T-cell (primary cell): ENCODE results near the gene UVSSA. TPM values are rescaled to one million over a fixed set of nuclear protein-coding genes. Genes with fewer than 3 reads are reported as not detected.
"Not testable (repeated sequence)": the region's sequence is repeated elsewhere in the genome, so short reads cannot be mapped to it uniquely, and the experiment has no call there.

Experiments
- ATAC-seq, 4 experiments: fragments of 200-7000 bp in 3 of 4; fragments of 150-1000 bp in 1 of 4; cut with Tn5 transposase; replicated peaks in 1 of 4; 1 replicate in 3 of 4; 2 replicates in 1 of 4; pipeline ENCODE4 v1.10.0; 2021; ENCODE audit warnings: moderate library complexity in 3 of 4, mild to moderate bottlenecking in 2 of 4, moderate number of reproducible peaks in 1 of 4
- CTCF ChIA-PET, 2 donors: fragments of 300-600 bp; sonication (Branson Sonifier 250); formaldehyde crosslinking; loops; one replicate each; lab custom pipeline; 2022; ENCODE audit warnings: antibody characterized with exemption in 2 of 2; lab: Charles Lee
- POLR2A ChIA-PET, 2 donors: fragments of 300-600 bp; sonication (Branson Sonifier 250); formaldehyde crosslinking; loops; one replicate each; lab custom pipeline; 2022; ENCODE audit warnings: antibody characterized with exemption in 2 of 2; lab: Charles Lee
- DNase-seq, 35 experiments: peaks; one replicate each; pipeline versions ENCODE4 v3.0.0 to v3.0.0-alpha.2; 2013 to 2023
- H3K27ac ChIP-seq: one replicate; pipeline ENCODE4 v1.5.1; 2013; ENCODE audit warnings: low read length
- H3K27me3 ChIP-seq, 2 experiments: replicated peaks in 1 of 2; 1 replicate in 1 of 2; 2 replicates in 1 of 2; pipeline versions ENCODE4 v1.6.1 to v1.7.0; 2013; ENCODE audit warnings: low read length in 1 of 2, mixed read lengths in 1 of 2; ENCODE audit not compliant: control insufficient read depth in 2 of 2, insufficient read depth in 2 of 2; ENCODE audit errors: extremely low read depth in 1 of 2
- H3K36me3 ChIP-seq, 2 donors: 1 replicate in 1 of 2; 2 replicates in 1 of 2; pipeline versions ENCODE4 v1.6.1 to v1.7.0; 2013; ENCODE audit warnings: low read length in 1 of 2; ENCODE audit not compliant: control insufficient read depth in 2 of 2, insufficient read depth in 1 of 2; ENCODE audit errors: extremely low read depth in 1 of 2
- H3K4me1 ChIP-seq, 2 experiments: 1 replicate in 1 of 2; 2 replicates in 1 of 2; pipeline versions ENCODE4 v1.6.1 to v1.7.0; 2013; ENCODE audit warnings: low read length in 2 of 2, mixed read lengths in 1 of 2; ENCODE audit not compliant: insufficient read depth in 2 of 2, control insufficient read depth in 1 of 2; ENCODE audit errors: extremely low read depth in 1 of 2
- H3K4me3 ChIP-seq, 2 donors: 1 replicate in 1 of 2; 2 replicates in 1 of 2; pipeline versions ENCODE4 v1.5.1 to v1.7.0; 2013; ENCODE audit warnings: mild to moderate bottlenecking in 2 of 2, low read length in 1 of 2, moderate library complexity in 1 of 2; ENCODE audit not compliant: control insufficient read depth in 1 of 2; ENCODE audit errors: extremely low read depth in 1 of 2
- H3K9me3 ChIP-seq: 2 replicates; pipeline ENCODE4 v1.7.0; 2013
- H3K27ac Mint-ChIP-seq, 2 donors: one replicate each; pipeline ENCODE4 v1.8.0; 2020 to 2021; ENCODE audit warnings: mild to moderate bottlenecking in 2 of 2, mixed read lengths in 2 of 2
- H3K27me3 Mint-ChIP-seq, 2 donors: one replicate each; pipeline ENCODE4 v1.8.0; 2021 to 2022; ENCODE audit warnings: mixed read lengths in 2 of 2
- H3K36me3 Mint-ChIP-seq: one replicate; pipeline ENCODE4 v1.8.0; 2021; ENCODE audit warnings: mixed read lengths
- H3K4me1 Mint-ChIP-seq, 3 donors: one replicate each; pipeline ENCODE4 v1.8.0; 2020 to 2022; ENCODE audit warnings: mixed read lengths in 3 of 3, mild to moderate bottlenecking in 1 of 3
- H3K4me3 Mint-ChIP-seq, 3 donors: one replicate each; pipeline ENCODE4 v1.8.0; 2020 to 2022; ENCODE audit warnings: mild to moderate bottlenecking in 3 of 3, mixed read lengths in 3 of 3, moderate library complexity in 3 of 3
- H3K9me3 Mint-ChIP-seq, 3 donors: one replicate each; pipeline ENCODE4 v1.8.0; 2020 to 2022; ENCODE audit warnings: mixed read lengths in 3 of 3
- WGBS: methylation state at CpG from one replicate; pipeline ENCODE4 v1.1.5; 2013; ENCODE audit warnings: missing lambda C conversion rate; ENCODE audit not compliant: insufficient coverage; 5-methylcytosine and 5-hydroxymethylcytosine counted together
- total RNA-seq, 35 experiments: library from RNA in 6 of 35; stranded (reverse) in 6 of 35; fragments of 120-200 nt in 1 of 35; gene quantifications; one replicate each; pipeline versions ENCODE4 v1.2.1 to v1.2.4 and lab custom pipeline; 2013 to 2026

The UVSSA gene
- total RNA-seq, 5 donors from 2014 or later (not counting 1 experiment from before 2014, with no cell fraction given) = 39.9 to 53.7 (median 42.7) TPM

DNA sequence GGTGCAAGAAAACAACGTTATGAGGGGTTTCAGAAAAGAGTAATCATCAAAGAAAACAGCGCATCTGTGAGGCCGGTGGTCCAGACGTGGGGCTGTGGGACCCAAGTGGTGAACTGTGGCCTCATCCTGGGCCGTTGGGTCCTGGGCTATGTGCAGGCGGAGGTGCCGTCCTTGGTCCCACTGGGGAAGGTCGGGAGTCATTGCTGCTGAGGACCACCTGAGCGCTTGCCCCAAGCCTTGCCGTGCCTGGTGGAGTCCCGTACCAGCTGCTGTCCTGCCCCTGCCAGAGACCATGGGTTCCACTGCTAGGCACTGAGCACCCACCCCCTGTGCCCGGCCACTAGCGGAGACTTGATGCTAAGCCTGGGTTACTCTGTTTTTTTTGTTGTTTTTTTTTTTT lies 25.5 kb upstream of the UVSSA start:
- DNase-seq (no peak), ATAC-seq (no peak)
- peaks cover 6 to 10% (median 10%) of the 10 kb centered on the region in 3 donors for H3K4me1 Mint-ChIP-seq
- Histone ChIP-seq H3K4me3 (no peak overlapping the region), H3K27me3 (no peaks in the 10 kb centered on the region), H3K27ac (no peak overlapping the region), H3K4me1 (peaks cover 2 to 8% of the 10 kb centered on the region in 2 experiments), H3K36me3 (peaks cover 20 to 59% of the 10 kb centered on the region in 2 donors), H3K9me3 (no peaks in the 10 kb centered on the region)
- CTCF ChIA-PET = no interaction called here
- H3K27ac Mint-ChIP-seq = no peak overlapping the region
- no peaks in the 10 kb centered on the region for H3K9me3 Mint-ChIP-seq
- POLR2A ChIA-PET = no interaction called here
- H3K27me3 Mint-ChIP-seq = no peaks in the 10 kb centered on the region
- H3K4me3 Mint-ChIP-seq = no peak overlapping the region
- H3K36me3 Mint-ChIP-seq = peaks cover 27% of the 10 kb centered on the region
- 94% methylated on average over 11 of the region's 13 CpGs for WGBS

- H3K4me1 ChIP-seq = peaks cover 0 to 7% of the 10 kb centered on the region in 2 experiments
- ChIA-PET POLR2A (no interaction called here), CTCF (no interaction called here)
- ATAC-seq (no peak), DNase-seq (no peak)
- WGBS = 93% methylated on average over 14 of the region's 18 CpGs
- H3K9me3 ChIP-seq = no peaks in the 10 kb centered on the region
- peaks cover 20 to 59% of the 10 kb centered on the region in 2 donors for H3K36me3 ChIP-seq
- H3K27me3 Mint-ChIP-seq = no peaks in the 10 kb centered on the region
- no peaks in the 10 kb centered on the region for H3K9me3 Mint-ChIP-seq
- peaks cover 6 to 10% (median 9%) of the 10 kb centered on the region in 3 donors for H3K4me1 Mint-ChIP-seq
- no peaks in the 10 kb centered on the region for H3K27me3 ChIP-seq
- H3K4me3 Mint-ChIP-seq = no peak overlapping the region
- H3K36me3 Mint-ChIP-seq = peaks cover 27% of the 10 kb centered on the region
- no peak overlapping the region for H3K27ac Mint-ChIP-seq
- H3K27ac ChIP-seq = no peak overlapping the region
- no peak overlapping the region for H3K4me3 ChIP-seq
These were observed 24.9 kb upstream of the UVSSA start for GRCh38 chr4:1321946-1322650.

GRCh38 chr4:1323280-1323634 lies 23.8 kb upstream of the UVSSA start:
- DNase-seq (no peak), ATAC-seq (no peak)
- Histone ChIP-seq H3K27me3 (no peaks in the 10 kb centered on the region), H3K9me3 (no peaks in the 10 kb centered on the region), H3K27ac (no peak overlapping the region), H3K4me3 (no peak overlapping the region), H3K4me1 (peaks cover 0 to 13% of the 10 kb centered on the region in 2 experiments), H3K36me3 (peaks cover 17 to 59% of the 10 kb centered on the region in 2 donors)
- 98% methylated on average over 7 of the region's 8 CpGs for WGBS
- CTCF ChIA-PET = no interaction called here
- H3K4me1 Mint-ChIP-seq = peaks cover under 1 to 7% (median 3%) of the 10 kb centered on the region in 3 donors
- peaks cover 24% of the 10 kb centered on the region for H3K36me3 Mint-ChIP-seq
- no peaks in the 10 kb centered on the region for H3K9me3 Mint-ChIP-seq
- POLR2A ChIA-PET = no interaction called here
- H3K4me3 Mint-ChIP-seq = no peak overlapping the region
- no peak overlapping the region for H3K27ac Mint-ChIP-seq
- H3K27me3 Mint-ChIP-seq = no peaks in the 10 kb centered on the region

GRCh38 chr4:1323635-1324442 lies 23.2 kb upstream of the UVSSA start:
- peaks cover 20% of the 10 kb centered on the region for H3K36me3 Mint-ChIP-seq
- CTCF ChIA-PET = no interaction called here
- no peak overlapping the region for H3K4me3 Mint-ChIP-seq
- WGBS = 99% methylated on average over 10 of the region's 11 CpGs
- Histone ChIP-seq H3K36me3 (peaks cover 17 to 59% of the 10 kb centered on the region in 2 donors), H3K4me1 (peaks cover 2 to 19% of the 10 kb centered on the region in 2 experiments), H3K27ac (no peak overlapping the region), H3K9me3 (no peaks in the 10 kb centered on the region), H3K27me3 (no peaks in the 10 kb centered on the region), H3K4me3 (no peak overlapping the region)
- no peak for ATAC-seq
- H3K27ac Mint-ChIP-seq = no peak overlapping the region
- DNase-seq = no peak
- no peaks in the 10 kb centered on the region for H3K27me3 Mint-ChIP-seq
- H3K9me3 Mint-ChIP-seq = no peaks in the 10 kb centered on the region
- peaks cover 0 to 5% (median 2%) of the 10 kb centered on the region in 3 donors for H3K4me1 Mint-ChIP-seq
- POLR2A ChIA-PET = no interaction called here

- H3K27ac ChIP-seq, H3K27me3 Mint-ChIP-seq, H3K27me3 ChIP-seq, H3K9me3 ChIP-seq, ATAC-seq, H3K4me3 ChIP-seq, H3K27ac Mint-ChIP-seq, CTCF ChIA-PET, H3K9me3 Mint-ChIP-seq, H3K4me3 Mint-ChIP-seq, DNase-seq: not testable (repeated sequence)
- peaks cover 9 to 26% of the 10 kb centered on the region in 2 experiments for H3K4me1 ChIP-seq
- POLR2A ChIA-PET = interaction anchor here in 1 of 2 donors (0.5 kb wide), 1 partner anchor 12 kb away, joined by 6 read pairs; no protein-coding TSS in a partner anchor
- Mint-ChIP-seq H3K36me3 (peaks cover 22% of the 10 kb centered on the region), H3K4me1 (peaks cover 7 to 12% (median 10%) of the 10 kb centered on the region in 3 donors)
- H3K36me3 ChIP-seq = peaks cover 17 to 61% of the 10 kb centered on the region in 2 donors
- 98% methylated on average over 19 of the region's 20 CpGs for WGBS
These were observed 22.4 kb upstream of the UVSSA start for GRCh38 chr4:1324443-1325175.

DNA sequence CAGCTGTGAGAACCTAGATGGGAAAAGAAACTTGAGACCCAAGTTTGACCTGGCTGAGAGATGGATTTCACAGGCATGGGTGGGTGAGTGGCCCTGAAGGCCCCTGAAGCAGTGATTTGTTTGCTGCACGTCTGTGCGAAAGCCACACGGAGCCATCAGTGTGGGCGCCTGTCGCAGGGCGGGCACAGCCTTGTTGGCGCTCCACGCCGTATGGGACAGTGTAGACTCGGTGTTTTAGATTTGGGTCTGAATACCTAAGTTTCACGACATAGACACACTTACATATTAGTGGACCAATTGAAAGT lies 21.9 kb upstream of the UVSSA start:
- Histone ChIP-seq H3K4me3 (no peak overlapping the region), H3K36me3 (peaks cover 17 to 60% of the 10 kb centered on the region in 2 donors), H3K4me1 (peaks cover 12 to 32% of the 10 kb centered on the region in 2 experiments), H3K9me3 (no peaks in the 10 kb centered on the region), H3K27me3 (no peaks in the 10 kb centered on the region), H3K27ac (no peak overlapping the region)
- H3K36me3 Mint-ChIP-seq = peaks cover 19% of the 10 kb centered on the region
- no peak overlapping the region for H3K27ac Mint-ChIP-seq
- 90% methylated on average over 3 of the region's 11 CpGs for WGBS
- ATAC-seq (no peak), DNase-seq (no peak)
- ChIA-PET CTCF (no interaction called here), POLR2A (interaction anchor here in 1 of 2 donors (0.5 kb wide), 1 partner anchor 13 kb away, joined by 6 read pairs; no protein-coding TSS in a partner anchor)
- no peaks in the 10 kb centered on the region for H3K27me3 Mint-ChIP-seq
- H3K4me3 Mint-ChIP-seq = no peak overlapping the region
- peaks cover 9 to 15% (median 13%) of the 10 kb centered on the region in 3 donors for H3K4me1 Mint-ChIP-seq
- no peaks in the 10 kb centered on the region for H3K9me3 Mint-ChIP-seq
